Measurements from ENCODE around the gene WDR73. TPM values are rescaled to one million over a fixed set of nuclear protein-coding genes. Genes with fewer than 3 reads are reported as not detected.

WDR73 gene
- total RNA-seq, 1 experiment from 2014 or later: 42.4 TPM

GRCh38 chr15:84595660-84596059 lies 58.4 kb downstream of the WDR73 start:
- H3K27me3 ChIP-seq (replicated peaks; ENCODE audit: insufficient read depth, low read depth, low read length, poor library complexity): no peaks in the 10 kb centered on the region
- no peak for DNase-seq (ENCODE audit: low spot score)
- no peak overlapping the region for H3K27ac ChIP-seq (ENCODE audit: low read depth, low read length, poor library complexity, severe bottlenecking)
- intact Hi-C loops (cut with micrococcal nuclease; ENCODE audit: unreplicated experiment): no loop called here
- no peaks in the 10 kb centered on the region for H3K4me1 ChIP-seq (ENCODE audit: insufficient read depth, low read length, poor library complexity, severe bottlenecking)
- ChIA-PET CTCF (no interaction called here), POLR2A (ENCODE audit: low non-redundant PET) (no interaction called here)
- no peaks in the 10 kb centered on the region for H3K36me3 ChIP-seq (ENCODE audit: insufficient read depth, low read length, poor library complexity, severe bottlenecking)
- no peaks in the 10 kb centered on the region for H3K9me3 ChIP-seq (ENCODE audit: low read depth, low read length, poor library complexity, severe bottlenecking)
- BruUV-seq (replicated peaks): no TSS peak
- no peak overlapping the region for H3K4me3 ChIP-seq (ENCODE audit: low read depth, low read length, poor library complexity, severe bottlenecking)
- TF ChIP-seq CTCF (conservative IDR thresholded peaks at IDR 0.05; ENCODE audit: low read depth, low read length) (no peak), EZH2 (IDR thresholded peaks at IDR 0.05; ENCODE audit: borderline replicate concordance, low read depth, low read length, poor library complexity, severe bottlenecking) (no peak)

DNA sequence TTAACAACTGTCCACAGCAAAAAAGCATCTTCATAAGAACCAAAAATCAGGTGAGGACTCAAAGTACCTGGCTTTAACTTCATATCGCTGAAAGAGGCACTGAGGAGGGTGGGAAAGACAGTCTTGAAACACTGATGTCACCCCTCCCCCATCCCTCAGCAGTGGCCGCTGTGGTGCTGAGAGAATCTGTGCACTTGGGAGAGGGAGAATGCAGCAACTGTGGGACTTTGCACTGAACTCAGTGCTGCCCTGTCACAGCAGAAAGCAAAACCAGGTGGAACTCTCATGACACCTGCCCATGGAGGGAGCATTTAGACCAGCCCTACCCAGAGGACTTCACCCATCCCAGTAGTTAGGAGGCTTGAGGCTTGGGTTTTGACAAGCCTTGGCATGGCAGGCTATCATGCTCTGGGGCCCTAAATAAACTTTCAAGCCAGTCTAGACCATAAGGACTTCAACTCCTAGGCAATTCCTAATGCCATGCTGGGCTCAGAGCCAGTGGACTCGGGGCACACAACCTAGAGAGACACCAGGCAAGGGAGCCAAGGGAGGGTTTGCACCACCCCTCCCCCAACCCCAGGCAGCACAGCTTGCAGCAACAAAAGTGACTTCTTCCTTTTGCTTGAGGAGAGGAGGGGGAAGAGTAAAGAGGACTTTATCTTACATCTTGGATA lies 59.3 kb downstream of the WDR73 start:
- CTCF ChIA-PET: no interaction called here

GRCh38 chr15:84591815-84592214 lies 62.3 kb downstream of the WDR73 start:
- ChIA-PET CTCF (no interaction called here), POLR2A (ENCODE audit: low non-redundant PET) (no interaction called here)
- intact Hi-C loops (cut with micrococcal nuclease; ENCODE audit: unreplicated experiment): no loop called here

More for the DNA sequence above, 59.3 kb downstream of the WDR73 start:
- no peak overlapping the region for H3K27ac ChIP-seq (ENCODE audit: low read depth, low read length, poor library complexity, severe bottlenecking)
- no peak for DNase-seq (ENCODE audit: low spot score)
- TF ChIP-seq EZH2 (IDR thresholded peaks at IDR 0.05; ENCODE audit: borderline replicate concordance, low read depth, low read length, poor library complexity, severe bottlenecking): no peak
- no peak for TF ChIP-seq CTCF (conservative IDR thresholded peaks at IDR 0.05; ENCODE audit: low read depth, low read length)
- H3K27me3 ChIP-seq (replicated peaks; ENCODE audit: insufficient read depth, low read depth, low read length, poor library complexity): no peaks in the 10 kb centered on the region
- no peaks in the 10 kb centered on the region for H3K4me1 ChIP-seq (ENCODE audit: insufficient read depth, low read length, poor library complexity, severe bottlenecking)
- POLR2A ChIA-PET (ENCODE audit: low non-redundant PET): no interaction called here
- no peaks in the 10 kb centered on the region for H3K36me3 ChIP-seq (ENCODE audit: insufficient read depth, low read length, poor library complexity, severe bottlenecking)
- intact Hi-C loops (cut with micrococcal nuclease; ENCODE audit: unreplicated experiment): no loop called here
- no peaks in the 10 kb centered on the region for H3K9me3 ChIP-seq (ENCODE audit: low read depth, low read length, poor library complexity, severe bottlenecking)
- H3K4me3 ChIP-seq (ENCODE audit: low read depth, low read length, poor library complexity, severe bottlenecking): no peak overlapping the region
- BruUV-seq (replicated peaks): no TSS peak

More at GRCh38 chr15:84591815-84592214, 62.3 kb downstream of the WDR73 start:
- H3K9me3 ChIP-seq (ENCODE audit: low read depth, low read length, poor library complexity, severe bottlenecking): no peaks in the 10 kb centered on the region
- DNase-seq (ENCODE audit: low spot score): no peak
- TF ChIP-seq EZH2 (IDR thresholded peaks at IDR 0.05; ENCODE audit: borderline replicate concordance, low read depth, low read length, poor library complexity, severe bottlenecking) (no peak), CTCF (conservative IDR thresholded peaks at IDR 0.05; ENCODE audit: low read depth, low read length) (no peak)
- BruUV-seq (replicated peaks): no TSS peak
- no peak overlapping the region for H3K27ac ChIP-seq (ENCODE audit: low read depth, low read length, poor library complexity, severe bottlenecking)
- H3K27me3 ChIP-seq (replicated peaks; ENCODE audit: insufficient read depth, low read depth, low read length, poor library complexity): no peaks in the 10 kb centered on the region
- no peak overlapping the region for H3K4me3 ChIP-seq (ENCODE audit: low read depth, low read length, poor library complexity, severe bottlenecking)
- H3K36me3 ChIP-seq (ENCODE audit: insufficient read depth, low read length, poor library complexity, severe bottlenecking): no peaks in the 10 kb centered on the region
- H3K4me1 ChIP-seq (ENCODE audit: insufficient read depth, low read length, poor library complexity, severe bottlenecking): peaks cover 11% of the 10 kb centered on the region
